Measurements from ENCODE around the gene SUPT20HL2.
A peak's percentile ranks its signal among the peaks of the same experiment; 100 is the strongest.

Gene SUPT20HL2

GRCh38 chrX:24306440-24306839 lies 7.4 kb downstream of the SUPT20HL2 start:
- H3K27ac ChIP-seq (replicated peaks): no peak overlapping the region
- no peaks in the 10 kb centered on the region for H3K27me3 ChIP-seq (ENCODE audit: insufficient read depth, poor library complexity, severe bottlenecking)
- no peak overlapping the region for H3K4me3 ChIP-seq (replicated peaks; ENCODE audit: insufficient read depth, low read length)
- TF ChIP-seq GABPA (IDR thresholded peaks at IDR 0.05; ENCODE audit: low read depth) (no peak), POLR2AphosphoS5 (IDR thresholded peaks at IDR 0.05; ENCODE audit: low read depth) (no peak), SPI1 (IDR thresholded peaks at IDR 0.05; ENCODE audit: borderline replicate concordance, low read depth) (no peak), REST (IDR thresholded peaks at IDR 0.05; ENCODE audit: insufficient replicate concordance, low read depth) (no peak), CTCF (IDR thresholded peaks at IDR 0.05; ENCODE audit: insufficient read depth, low read length) (no peak)
- DNase-seq (ENCODE audit: low read depth in 1 of 2, low spot score in 1 of 2): peak in 1 of 2 experiments; percentile 13

GRCh38 chrX:24305905-24306304 lies 8.0 kb downstream of the SUPT20HL2 start:
- no peak overlapping the region for H3K4me3 ChIP-seq (replicated peaks; ENCODE audit: insufficient read depth, low read length)
- no peak for DNase-seq (ENCODE audit: low read depth in 1 of 2, low spot score in 1 of 2)
- H3K27me3 ChIP-seq (ENCODE audit: insufficient read depth, poor library complexity, severe bottlenecking): no peaks in the 10 kb centered on the region
- H3K27ac ChIP-seq (replicated peaks): no peak overlapping the region
- TF ChIP-seq POLR2AphosphoS5 (IDR thresholded peaks at IDR 0.05; ENCODE audit: low read depth): no peak
- TF ChIP-seq GABPA (IDR thresholded peaks at IDR 0.05; ENCODE audit: low read depth): no peak
- no peak for TF ChIP-seq SPI1 (IDR thresholded peaks at IDR 0.05; ENCODE audit: borderline replicate concordance, low read depth)
- no peak for TF ChIP-seq REST (IDR thresholded peaks at IDR 0.05; ENCODE audit: insufficient replicate concordance, low read depth)
- no peak for TF ChIP-seq CTCF (IDR thresholded peaks at IDR 0.05; ENCODE audit: insufficient read depth, low read length)

GRCh38 chrX:24301806-24302205 lies 12.1 kb downstream of the SUPT20HL2 start:
- Histone ChIP-seq H3K27ac (replicated peaks) (no peak overlapping the region), H3K27me3 (ENCODE audit: insufficient read depth, poor library complexity, severe bottlenecking) (no peaks in the 10 kb centered on the region), H3K4me3 (replicated peaks; ENCODE audit: insufficient read depth, low read length) (no peak overlapping the region)
- TF ChIP-seq REST (IDR thresholded peaks at IDR 0.05; ENCODE audit: insufficient replicate concordance, low read depth) (no peak), SPI1 (IDR thresholded peaks at IDR 0.05; ENCODE audit: borderline replicate concordance, low read depth) (no peak), POLR2AphosphoS5 (IDR thresholded peaks at IDR 0.05; ENCODE audit: low read depth) (no peak), GABPA (IDR thresholded peaks at IDR 0.05; ENCODE audit: low read depth) (no peak), CTCF (IDR thresholded peaks at IDR 0.05; ENCODE audit: insufficient read depth, low read length) (no peak)
- no peak for DNase-seq (ENCODE audit: low read depth in 1 of 2, low spot score in 1 of 2)
